SH-SY5Y (cell line): ENCODE data around the gene ARFGEF2.

Experiments
- GATA2 ChIP-seq: IDR thresholded peaks from 2 replicates; pipeline ENCODE4 v1.6.1; 2011; ENCODE audit warnings: mild to moderate bottlenecking, low read depth, low read length
- GATA3 ChIP-seq: IDR thresholded peaks from 2 replicates; pipeline ENCODE4 v1.6.1; 2011; ENCODE audit warnings: low read depth, mild to moderate bottlenecking, low read length, moderate library complexity

Gene ARFGEF2

DNA sequence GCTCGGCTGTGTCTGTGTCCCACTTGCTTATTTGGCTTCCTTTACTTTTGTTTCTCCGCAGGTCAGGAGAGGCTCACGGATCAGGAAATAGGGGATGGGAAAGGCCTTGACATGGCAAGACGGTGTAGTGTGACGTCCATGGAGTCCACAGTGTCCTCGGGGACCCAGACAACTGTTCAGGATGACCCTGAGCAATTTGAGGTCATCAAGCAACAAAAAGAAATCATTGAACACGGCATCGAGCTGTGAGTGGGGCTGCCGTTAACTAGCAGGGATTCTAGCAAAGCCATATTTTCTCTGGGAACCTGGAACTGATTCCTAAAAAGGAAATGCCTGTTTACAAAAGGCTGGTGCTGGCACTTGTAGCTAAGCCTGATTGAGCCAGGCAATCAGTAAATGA lies 54.4 kb downstream of the ARFGEF2 start:
- TF ChIP-seq GATA3 (no peak), GATA2 (no peak)

DNA sequence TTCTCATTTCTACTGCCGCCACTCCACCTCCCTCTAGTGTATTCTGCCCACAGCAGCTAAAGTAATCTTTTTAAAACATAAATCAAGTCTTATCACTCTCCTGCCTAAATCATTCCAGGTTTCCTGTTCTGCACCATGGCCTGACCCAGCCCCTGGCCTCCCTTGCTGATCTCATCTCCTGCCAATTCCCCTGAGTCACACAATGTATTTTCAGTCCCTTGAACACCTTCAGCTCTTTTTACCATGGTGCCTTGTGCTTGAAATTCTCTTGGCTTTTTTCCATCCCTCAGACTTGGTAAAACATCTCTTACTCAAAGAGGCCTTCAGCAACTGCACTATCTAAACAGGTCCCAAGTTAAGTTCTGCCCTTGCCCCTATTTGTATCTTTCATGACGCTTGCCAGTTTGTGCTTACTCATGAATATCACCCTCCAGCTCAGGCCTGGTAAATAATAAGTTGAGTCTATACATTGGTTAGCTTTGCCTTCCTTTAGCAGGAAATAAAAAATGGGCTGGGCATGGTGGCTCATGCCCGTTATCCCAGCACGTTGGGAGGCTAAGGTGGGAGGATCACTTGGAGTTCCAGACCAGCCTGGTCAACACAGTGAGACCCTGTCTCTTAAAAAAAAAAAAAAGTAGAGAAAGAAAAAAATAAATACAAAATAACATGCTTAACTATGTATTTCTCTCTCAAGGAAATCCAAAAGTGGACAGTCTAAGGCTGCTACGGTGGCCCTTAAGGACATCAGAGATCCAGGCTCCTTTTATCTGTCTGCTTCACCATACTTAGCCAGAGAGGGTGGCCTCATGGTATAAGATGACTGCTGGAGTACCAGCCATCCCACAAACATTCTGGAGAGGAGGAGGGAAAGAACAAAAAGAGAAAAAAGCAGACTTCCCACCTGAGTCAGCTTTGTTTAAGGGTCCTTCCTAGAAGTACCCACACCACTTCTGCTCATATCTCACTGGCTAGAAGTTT lies 62.2 kb downstream of the ARFGEF2 start:
- TF ChIP-seq GATA2 (peak; percentile 89), GATA3 (peak; percentile 62; the same call in 1 of the 2 replicates)

DNA sequence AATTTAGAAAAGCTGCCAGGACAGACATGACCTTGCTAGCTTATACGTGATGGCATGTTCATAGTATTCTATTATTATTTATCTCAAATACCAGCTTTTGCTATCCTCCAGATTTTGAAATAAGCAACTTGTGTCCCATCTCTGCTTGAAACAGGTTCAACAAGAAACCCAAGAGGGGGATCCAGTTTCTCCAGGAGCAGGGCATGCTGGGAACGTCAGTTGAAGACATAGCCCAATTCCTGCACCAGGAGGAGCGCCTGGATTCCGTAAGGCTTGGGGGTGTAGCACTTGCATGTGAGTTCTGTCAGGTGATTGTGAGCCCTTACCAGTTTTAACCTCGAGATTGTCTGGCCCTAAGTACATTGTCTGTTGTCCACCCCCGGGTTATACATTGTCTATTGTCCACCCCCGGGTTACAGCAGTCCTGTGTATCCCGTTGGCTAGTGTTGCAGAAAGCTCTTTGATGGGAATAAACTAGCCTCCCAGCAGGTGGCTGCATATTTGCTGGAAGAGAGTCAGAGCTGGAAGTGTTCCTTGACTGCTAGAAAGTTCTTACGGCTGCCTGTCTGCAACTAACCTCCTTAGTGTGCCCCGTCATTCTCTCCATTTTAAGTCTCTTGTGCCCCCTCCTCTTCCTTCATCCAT lies 63.2 kb downstream of the ARFGEF2 start:
- TF ChIP-seq GATA3, result no peak
- no peak for TF ChIP-seq GATA2

DNA sequence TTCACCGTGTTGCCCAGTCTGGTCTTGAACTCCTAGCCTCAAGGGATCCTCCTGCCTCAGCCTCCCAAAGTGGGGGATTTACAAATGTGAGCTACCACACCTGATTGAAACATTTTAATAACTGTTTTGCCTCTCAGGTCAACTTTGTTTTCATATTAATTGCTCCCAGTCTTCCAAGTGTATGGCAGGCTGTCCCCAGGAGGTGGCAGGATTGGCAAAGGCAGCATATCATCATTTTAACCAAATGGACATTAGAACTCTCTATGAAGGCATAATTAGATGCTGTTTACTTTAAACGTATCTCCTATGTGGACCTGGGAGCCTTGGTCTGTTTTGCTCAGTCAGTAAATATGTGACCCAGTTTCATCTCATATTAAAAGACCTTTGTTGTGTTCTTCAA lies 65.4 kb downstream of the ARFGEF2 start:
- TF ChIP-seq GATA2, result no peak

DNA sequence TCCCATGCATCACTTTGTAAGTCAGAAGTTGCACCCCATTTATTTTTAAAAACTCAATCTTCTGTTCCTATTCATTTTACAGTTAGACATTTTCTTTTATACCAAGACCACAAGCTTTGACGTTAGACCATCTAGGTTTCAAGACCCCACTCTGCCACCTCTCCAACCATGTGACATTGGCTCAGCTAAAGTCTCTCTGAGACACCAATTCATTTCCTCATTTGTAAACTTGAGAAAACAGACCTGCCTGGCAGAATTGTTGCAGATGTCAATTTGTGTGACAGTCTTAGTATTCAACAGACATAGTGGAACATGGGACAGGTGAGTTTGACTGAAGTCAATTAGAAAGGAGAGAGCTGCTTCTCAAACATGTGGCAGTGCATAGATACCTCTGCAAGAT lies 69.0 kb downstream of the ARFGEF2 start:
- TF ChIP-seq GATA3 (no peak), GATA2 (no peak)

DNA sequence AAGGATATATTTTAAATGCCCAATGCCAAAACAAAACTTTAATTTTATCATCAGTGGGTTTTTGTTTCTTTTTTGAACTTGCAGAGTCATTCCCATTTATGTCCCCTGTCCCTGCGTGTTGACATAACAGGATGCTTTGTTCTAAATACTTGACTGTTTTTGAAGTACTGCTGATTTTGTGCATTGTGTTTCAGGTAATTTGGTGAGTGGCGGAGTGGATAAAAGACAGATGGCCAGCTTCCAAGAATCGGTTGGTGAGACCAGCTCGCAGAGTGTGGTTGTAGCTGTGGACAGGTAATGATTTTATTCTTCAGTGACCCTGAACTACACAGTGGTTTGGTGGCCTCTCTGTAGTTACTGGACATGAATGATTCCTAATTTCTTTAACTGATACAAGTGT lies 74.1 kb downstream of the ARFGEF2 start:
- TF ChIP-seq GATA3 (no peak), GATA2 (no peak)

DNA sequence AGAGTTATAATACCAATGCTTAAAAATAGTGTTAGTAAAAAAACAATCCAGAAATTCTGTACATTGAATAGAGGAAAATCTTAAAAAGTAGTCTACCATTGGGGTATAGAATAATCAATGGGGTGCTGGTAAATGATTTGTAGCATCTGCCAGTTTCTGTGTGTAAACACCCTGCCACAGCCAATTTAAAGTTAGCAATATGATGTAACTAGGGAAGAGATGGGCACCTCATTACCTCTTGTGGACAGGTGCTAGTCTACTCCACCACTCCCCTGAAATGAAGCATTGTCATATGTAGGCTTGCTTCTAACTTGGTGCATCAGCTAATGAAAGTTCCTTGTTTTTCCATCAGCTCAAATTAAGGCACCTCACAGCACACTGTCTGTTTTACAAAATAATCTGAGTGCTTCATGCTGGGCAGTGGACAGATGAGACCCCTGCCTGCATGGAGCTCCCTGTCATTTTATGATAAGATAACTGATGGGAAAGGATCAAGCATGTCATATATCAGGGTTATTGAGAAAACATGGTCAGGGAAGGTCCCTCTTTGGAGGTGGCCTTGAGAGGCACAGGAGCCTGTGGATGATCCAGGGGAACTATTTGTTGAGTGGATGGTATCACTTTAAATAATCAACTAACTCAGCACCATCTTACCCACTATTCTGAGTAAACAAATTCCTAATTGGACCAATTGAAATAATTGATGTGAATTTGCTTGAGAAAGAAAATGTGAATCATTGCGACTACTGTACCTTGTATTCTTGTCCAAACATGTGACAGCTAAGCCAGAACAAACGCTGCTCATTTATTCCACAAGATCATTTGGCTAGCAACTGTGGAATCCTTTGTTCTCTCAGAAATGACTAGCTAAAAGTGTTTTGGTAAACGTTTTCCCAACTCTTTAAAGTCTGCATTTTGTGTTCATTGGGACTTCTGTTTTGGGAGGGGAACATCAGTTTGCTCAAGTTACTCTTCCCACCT lies 78.7 kb downstream of the ARFGEF2 start:
- no peak for TF ChIP-seq GATA3
- TF ChIP-seq GATA2, result no peak

DNA sequence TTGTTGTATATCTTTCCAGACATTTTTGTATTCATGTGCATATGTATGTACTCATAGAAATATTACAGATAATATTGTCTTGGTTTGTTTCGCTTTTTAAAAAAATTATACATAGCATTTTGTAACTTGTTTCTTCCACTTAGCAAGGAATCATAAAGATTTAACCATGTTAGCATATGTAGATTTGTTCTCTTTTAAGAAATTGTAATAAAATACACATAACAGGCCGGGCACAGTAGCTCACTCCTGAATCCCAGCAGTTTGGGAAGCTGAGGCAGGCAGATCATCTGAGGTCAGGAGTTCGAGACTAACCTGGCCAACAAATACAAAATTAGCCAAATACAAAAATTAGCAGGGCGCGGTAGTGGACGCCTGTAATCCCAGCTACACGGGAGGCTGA lies 80.2 kb downstream of the ARFGEF2 start:
- no peak for TF ChIP-seq GATA3
- TF ChIP-seq GATA2, result no peak

DNA sequence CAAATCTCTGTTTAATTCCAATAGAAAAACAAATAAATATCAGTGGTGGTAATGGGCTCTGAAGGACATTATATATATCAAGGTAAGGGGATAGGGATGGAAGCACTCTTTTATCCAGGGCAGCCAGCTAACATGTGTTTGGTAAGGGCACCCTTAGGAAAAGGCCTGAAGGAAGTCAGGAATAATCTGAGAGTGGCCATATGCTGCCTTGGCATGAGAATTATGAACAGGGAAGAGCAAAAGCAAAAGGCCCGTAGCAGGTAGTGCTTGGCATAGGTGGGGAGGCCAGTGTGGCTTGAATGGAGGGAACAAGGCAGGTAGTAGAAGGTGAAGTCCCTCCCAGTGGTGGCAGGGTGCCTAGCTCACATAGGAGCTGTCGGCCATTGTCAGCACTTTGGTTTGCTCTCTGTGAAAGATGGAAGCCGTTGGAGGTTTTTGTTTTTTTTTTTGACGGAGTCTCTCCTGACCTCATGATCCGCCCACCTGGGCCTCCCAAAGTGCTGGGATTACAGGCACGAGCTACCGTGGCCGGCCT lies 85.0 kb downstream of the ARFGEF2 start:
- no peak for TF ChIP-seq GATA2
- TF ChIP-seq GATA3, result no peak

DNA sequence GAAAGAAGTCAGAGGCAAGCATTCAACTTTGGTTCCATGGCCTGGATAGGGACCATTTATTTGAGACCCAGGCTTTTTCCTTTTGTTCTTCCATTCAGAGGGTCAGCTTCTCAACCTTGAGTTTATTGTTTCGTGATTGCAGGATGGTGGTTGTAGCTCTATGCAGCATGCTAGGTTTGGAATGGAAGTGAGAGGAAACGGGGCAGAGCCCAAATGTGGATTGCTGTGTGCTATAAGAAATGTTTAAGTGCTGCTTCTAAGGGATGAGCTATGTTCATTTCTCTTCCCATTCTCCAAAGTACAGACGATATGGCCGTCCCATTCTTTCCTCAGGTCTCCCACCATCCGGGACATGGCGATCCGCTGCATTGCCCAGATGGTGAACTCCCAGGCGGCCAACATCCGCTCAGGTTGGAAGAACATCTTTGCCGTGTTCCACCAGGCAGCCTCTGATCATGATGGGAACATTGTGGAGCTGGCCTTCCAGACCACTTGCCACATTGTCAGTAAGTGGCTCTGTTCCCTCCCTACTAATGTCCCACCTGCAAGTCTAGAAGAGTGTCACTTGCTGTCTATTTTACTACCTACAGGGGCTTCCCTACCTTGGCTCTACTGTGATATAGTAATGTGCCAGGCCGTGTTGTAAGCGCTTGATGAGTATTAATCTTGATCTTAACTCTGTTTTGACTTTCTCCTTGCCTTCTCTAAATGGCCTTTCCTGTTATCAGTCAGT lies 88.6 kb downstream of the ARFGEF2 start:
- TF ChIP-seq GATA2 (no peak), GATA3 (no peak)

DNA sequence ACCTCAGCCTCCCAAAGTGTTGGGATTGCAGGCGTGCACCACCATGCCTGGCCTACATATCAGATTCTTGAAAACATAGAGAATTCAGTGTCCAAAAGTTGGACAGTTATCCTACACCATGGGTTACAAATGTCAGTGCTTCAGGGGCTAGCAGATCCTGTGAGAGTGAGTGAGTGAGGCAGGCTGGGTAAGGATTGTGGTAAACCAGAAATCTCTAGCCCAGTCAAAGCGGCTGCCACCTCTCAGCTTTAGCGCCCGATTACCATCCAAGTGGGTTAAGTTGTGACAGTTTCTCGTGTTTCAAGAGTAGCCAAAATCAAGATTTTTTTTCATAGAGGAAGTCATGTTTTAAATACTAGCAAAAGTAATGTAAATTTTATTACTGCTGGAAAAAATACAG lies 102.7 kb downstream of the ARFGEF2 start:
- TF ChIP-seq GATA3, result no peak
- no peak for TF ChIP-seq GATA2

DNA sequence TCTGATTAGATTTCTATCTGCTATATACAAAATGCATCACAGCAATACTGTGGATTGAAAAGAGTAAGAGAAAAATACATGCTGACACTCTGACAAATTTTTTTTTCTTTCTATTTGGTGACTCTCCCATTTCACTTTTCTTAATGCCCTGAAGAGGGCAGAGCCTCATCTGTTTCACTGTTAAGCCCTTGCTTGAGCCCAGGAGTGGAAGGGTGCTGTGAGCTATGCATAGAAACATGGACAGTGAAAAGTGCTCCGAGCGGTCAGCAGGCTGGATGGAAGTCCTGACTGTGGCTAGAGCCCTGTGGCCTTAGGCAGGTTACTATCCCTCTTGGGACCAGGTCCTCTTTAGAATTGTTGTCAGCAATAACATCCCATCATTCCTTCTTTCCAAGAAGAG lies 107.2 kb downstream of the ARFGEF2 start:
- TF ChIP-seq GATA3 (no peak), GATA2 (no peak)

DNA sequence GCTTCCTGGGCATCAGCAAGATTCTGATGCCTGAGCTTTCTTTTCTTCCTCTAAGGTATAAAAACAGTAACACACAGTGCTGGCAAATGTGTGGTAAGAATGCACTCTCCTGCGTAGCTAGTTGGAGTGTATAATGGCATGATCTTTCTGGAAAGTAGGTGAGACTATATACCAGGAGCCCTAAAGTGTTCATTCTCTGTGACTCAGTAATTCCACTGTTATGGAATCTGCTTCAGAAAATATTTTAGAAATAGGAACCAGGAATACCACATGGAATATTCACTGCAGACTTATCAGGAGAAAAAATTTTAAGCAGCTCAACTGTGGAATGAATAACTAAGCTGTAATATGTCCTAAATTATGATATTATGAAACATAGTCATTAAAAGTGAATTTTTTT lies 107.7 kb downstream of the ARFGEF2 start:
- no peak for TF ChIP-seq GATA3
- TF ChIP-seq GATA2, result no peak
